NCI-H1092 (cell line): ENCODE data around the gene MYLIP.

Experiments
- DNase-seq: peaks from one replicate; lab custom pipeline; 2025; lab: John Stamatoyannopoulos, UW

The MYLIP gene

DNA sequence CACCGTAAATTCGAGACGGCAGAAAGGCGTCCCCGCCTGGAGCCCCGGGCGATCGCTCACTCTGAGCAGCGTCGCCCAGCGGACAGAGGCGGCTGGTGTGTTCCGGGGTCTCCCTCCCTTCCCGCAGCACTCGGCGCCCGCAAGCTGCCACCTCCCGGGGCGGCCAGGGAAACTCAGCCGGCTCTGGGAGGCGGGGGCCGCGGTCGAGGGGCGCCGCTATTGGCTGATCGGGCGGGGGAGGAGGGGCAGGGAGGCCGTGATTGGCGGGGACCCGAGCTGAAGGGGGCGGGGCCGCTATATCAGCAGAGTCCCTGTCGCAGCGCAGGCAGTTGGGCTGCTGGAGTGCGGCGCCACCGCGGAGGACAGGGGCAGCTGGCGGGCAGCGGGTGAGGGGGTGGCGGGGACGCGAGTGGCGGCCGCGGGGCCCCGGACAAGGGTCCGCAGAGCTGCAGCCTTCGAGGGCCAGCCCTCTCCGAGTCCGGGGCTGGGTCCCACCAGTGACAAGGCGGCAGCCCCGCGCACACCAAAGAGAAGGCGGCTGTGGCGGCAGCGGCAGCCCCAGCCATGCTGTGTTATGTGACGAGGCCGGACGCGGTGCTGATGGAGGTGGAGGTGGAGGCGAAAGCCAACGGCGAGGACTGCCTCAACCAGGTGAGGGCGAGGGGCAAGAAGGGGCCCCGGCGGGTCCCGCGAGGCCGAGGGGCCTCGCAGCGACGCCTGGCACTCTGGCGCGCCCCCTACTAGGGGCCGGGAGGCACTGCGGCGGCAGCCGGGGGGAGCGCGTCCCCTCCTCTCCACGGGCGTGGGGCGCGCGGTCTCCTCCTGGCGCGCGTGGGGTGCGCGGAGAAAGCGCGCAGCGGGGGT, at the start of gene MYLIP:
Gene MYLIP (plus strand): TSS at position 328 of the 864 bp plus-strand sequence. CDS start 237 bp downstream, at position 565.
- peak; percentile 82 for DNase-seq

DNA sequence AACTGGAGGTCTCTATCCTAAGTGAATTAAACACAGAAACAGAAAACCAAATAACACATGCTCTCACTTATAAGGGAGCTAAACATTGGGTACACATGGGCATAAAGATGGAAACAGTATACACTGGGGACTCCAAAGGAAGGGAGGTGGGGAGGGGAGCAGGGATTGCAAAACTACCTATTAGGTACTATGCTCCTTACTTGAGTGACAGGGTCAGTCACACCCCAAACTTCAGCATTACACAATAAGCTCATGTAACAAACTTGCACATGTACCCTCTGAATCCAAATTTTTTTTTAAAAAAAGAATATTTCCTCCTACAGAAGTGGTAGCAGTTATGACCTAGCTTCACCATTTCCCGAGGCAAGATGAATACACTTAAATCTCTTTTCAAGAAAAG, 49.5 kb upstream of the MYLIP start:
- no peak for DNase-seq

DNA sequence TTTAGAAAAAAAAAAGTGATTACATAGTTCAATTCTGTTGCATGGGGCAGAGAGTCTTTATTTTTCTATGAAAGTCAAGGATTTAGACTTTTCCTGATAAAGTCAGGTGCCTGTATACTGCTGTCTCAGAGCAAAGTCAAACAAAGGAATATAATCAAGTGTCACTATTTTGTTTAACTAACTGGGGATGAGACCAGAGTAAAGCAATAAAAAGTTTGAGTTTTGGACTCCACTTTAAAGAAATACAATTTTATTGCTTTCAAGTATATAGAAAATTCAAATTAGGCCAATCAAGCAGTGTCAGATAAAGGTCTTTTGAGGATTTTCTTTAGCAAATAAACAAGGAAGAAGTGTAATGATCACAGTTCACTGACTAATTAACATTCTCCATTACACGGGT, 48.7 kb upstream of the MYLIP start:
- DNase-seq, result no peak

DNA sequence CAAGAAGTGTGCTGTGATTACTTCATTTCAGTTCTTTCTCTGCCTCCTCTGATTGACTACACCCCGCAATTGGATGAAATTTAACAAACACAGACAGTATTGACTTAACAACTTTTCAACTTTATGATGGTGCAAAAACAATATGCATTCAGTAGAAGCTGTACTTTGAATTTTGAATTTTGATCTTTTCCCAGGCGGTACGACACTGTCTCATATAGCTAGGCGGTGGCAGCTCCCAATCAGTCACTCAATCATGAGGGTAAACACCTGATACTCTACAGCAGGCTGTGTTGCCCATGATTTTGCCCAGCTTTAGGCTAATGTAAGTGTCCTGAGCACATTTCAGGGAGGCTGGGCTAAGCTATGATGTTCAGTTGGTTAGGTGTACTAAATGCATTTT, 47.6 kb upstream of the MYLIP start:
- no peak for DNase-seq

DNA sequence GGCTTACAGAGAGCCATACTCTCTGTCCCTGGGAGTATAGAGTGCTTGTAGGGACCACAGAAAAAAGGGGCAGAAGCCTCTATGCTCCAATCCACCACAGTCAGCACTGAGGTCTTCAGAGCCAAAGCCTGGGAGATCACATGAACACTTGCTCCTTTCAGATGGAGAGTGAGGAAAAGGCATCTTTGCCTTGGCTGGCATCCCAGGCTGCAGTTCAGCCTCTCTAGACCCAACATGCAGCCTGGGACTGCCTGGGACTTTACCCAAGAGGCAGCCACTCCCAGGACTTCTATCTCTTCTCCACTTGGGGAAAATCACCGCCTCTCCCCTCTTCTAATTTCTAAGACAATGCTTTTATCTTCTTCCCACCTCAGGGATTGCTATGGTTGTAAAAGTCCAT, 46.5 kb upstream of the MYLIP start:
- DNase-seq, result no peak

DNA sequence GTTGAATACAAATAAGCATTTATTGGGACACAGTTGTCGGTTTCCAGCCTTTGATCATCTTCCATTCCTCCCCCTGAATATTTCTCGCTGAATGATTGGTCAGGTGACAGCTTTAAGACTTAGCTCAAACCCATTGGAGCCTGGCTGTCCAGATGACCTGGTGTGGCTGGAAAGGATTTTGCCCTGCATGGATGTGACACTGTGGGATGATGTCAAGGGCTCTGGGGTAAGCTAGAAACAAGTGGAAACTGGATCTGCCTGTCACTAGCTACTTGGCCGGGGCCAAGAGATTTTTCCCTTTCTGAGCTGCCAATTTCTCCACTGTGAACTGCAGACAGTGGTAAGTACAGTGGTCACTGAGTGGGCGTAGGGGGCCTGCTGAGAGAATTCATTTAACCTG, 41.9 kb upstream of the MYLIP start:
- no peak for DNase-seq

DNA sequence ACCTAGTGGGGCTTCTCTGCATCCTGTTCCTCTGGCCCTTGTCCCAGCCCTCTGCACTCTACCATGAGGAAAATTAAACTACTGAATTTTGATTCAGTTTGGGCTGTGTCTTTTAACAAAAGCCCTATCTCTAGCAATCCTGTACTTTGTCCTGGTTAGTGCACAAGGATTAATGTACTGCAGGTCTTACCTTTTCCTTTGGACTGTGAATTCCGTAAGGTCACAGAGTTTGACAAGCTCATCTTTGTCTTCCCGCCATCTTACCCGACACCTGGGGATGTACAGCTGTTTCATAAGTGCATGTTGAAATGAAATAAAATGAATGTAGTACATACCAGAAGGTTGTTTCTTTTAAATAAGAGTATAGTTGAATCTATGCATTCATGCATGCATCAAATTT, 41.5 kb upstream of the MYLIP start:
- no peak for DNase-seq

DNA sequence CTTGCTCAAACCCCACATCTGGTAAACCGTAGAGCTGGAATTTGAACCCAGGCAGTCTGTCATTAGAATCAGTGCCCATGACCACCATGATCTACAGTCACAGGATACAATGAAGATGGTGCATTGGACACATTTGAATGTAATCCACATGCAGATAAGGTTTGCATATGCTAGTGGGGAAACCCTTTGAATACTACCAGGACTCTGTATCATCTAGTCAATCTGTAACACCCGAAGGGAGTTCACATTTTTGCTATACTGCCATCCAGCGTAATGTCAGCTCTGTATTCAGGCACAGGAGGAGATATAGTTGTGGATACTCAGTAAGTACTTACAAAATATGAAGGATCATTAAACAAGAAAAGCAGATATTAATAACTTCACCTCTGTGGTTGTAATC, 40.5 kb upstream of the MYLIP start:
- DNase-seq, result no peak

DNA sequence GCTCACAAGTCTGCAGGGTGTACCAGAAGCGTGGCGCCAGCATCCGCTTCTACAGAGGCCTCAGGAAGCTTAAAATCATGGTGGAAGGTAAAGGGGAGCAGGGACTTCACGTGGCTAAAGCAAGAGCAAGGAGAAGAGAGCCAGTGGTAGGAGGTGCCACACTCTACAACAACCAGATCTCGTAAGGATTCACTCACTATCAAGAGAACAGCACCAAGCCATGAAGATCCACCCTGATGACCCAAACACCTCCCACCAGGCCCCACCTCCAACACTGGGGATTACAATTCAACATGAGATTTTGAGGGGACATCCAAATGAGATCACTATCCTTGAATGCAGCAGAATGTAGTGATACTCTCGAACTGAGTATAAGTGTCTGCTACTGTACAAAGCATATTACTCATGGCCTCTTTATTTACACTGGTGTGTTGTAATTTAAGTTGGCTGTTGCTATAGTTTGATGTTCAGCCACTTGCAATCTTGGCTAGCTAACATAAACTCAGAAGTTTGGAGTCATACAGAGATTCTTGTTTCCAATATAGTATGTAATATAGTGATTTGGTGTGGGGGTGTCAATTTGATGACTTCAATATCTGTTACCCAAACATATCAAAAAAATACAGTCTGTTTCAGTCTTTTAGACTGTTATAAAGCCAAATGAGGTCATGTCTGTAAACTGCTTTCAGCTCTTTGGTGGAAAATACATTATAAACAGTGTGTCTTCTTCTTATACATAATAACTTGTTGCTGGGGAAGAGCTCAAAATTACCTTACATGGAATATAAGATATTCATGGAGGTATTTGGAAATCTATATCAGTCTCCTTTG, 39.4 kb upstream of the MYLIP start:
- DNase-seq, result no peak

DNA sequence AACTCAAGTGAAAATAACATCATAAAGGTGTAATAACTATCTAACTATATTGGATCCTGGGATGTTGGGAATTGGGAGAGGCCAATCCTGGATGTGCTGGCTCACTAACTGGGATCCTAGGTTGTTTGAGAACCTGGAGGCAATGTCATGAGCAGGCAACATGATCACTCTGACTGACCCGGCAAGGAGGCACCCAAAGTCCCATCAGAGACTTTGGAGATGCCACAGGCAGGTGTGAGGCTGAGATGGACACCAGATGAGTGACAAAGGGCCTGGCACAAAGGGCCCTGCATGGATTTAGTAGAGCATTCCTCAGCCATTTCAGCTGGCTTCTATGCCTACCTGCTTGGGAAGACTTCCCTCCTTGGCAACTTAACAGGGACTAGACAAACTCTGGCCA, 38.4 kb upstream of the MYLIP start:
- no peak for DNase-seq

DNA sequence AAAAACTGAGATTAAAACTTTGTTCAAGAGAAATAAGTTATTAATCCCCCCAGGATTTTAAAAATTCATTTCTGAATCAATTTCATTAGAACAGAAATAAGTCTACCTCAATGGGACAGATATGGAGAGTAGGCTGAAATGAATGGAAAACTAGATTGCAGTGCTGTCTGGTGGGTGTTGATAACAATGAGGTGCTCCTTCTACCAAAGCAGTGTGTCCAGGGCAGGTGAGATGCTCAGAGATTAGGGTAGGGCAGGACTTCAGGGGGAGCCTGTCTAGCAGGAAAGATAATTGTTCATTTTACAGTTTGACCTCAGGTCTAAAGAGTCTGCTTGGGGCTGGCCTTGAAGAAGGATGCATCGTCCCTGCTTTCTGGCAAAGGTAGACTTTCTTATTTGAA, 38.0 kb upstream of the MYLIP start:
- DNase-seq, result no peak

DNA sequence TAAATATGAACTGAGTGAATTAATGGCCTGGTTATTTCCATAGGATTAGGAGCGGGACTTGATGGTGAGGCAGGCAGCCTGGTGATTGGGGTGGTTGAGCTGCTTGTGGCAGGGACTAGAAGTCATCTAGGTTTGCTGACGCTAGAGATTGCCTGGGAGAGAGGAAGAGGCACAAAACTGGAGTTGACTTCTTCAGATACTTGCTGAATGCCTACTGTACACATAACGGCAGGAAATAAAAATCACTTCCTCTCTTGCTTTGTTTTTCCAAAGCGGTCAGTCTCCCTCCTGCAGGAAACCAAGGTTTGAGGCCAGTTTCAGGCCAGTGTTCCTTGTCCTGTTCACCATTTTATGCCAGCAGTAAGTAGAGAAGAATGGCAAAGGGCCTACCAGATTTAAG, 36.7 kb upstream of the MYLIP start:
- DNase-seq, result no peak

DNA sequence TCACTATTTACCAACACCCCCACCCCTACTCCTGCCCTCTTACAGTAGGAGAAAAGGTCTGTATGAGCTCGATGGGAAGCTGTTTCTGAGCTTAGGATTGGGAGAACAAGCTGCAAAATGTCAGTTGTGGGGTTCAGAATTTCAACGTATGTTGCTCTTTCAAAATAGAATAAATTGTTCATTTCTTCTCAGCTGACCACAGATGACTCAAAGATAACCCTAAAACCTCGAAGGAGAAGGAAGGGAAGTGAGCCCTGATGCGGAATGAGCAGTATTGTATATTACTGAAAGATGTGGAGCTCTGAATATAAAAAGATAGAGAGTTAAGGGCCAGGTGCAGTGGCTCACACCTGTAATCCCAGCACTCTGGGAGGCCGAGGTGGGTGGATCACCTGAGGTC, 35.9 kb upstream of the MYLIP start:
- no peak for DNase-seq

DNA sequence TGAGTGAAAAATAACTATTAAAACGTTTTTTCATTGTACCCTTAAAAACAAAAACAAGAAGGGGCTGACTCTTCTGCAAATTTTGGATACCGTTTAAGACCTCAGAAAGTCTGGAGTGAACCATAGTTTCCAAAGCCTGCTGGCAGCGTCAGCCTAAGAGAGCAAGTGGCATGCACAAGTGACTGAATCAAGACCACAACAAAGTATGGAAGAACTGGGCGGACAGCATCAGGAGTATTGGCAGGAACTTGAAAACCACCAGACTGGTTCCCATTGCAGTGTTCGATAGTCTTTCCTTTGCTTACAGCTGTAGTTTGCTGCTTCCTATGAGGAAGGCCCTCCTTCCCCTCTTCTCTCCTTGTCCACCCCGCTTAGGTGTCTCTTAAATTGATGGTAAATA, 33.7 kb upstream of the MYLIP start:
- no peak for DNase-seq

DNA sequence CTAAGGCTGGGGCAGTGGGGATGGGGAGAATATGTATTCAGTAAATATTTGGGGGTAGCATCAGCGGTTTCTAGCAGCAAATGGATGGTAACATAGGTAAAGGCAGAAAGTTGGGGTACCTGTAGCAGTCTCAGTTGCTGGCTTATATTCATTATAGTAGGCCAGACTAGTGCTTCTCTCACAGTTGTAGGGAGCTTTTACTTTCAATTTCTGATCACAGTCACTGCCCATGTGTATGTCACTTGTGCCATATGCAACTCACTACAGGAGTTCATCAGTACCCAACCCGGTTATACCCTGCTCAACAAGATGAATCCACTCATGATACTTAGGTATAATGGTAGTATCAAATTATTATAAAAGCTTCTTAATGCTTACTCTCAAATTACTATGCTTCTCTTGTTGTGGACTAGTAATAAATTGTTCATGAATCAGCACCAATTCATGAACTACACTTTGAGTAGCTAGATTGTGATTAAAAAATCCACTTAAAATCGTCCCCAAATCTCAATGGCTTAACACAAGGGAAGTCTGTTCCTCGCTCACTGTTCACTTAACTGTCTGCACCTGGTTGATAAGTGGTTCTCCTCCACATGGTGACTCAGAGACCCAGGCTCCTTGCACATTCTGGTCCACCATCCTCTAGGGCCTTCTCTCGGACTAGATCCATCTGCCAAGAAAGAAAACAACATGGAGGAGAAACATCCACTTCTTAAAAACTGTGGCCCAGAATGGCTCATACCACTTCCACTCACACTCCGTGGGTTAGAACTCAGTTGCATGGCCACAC, 31.3 kb upstream of the MYLIP start:
- no peak for DNase-seq

DNA sequence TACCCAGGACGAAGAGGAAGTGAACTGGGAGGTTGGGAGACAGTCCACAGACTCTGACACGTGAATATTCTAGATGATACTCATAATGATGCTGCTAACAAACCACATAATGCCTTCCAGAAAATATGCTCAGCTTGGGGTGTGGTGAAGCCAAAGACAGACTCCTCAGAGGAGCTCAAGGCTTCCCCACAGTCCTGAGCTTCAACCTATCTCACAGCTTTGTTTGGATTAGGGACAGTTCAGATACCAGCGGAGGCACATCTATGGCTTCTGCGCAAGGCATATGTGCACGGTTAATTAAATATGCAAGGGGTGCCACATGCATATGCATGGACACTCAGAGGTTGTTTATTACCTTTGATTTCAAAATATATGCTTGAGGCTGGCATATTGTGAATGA, 30.7 kb upstream of the MYLIP start:
- DNase-seq, result no peak

DNA sequence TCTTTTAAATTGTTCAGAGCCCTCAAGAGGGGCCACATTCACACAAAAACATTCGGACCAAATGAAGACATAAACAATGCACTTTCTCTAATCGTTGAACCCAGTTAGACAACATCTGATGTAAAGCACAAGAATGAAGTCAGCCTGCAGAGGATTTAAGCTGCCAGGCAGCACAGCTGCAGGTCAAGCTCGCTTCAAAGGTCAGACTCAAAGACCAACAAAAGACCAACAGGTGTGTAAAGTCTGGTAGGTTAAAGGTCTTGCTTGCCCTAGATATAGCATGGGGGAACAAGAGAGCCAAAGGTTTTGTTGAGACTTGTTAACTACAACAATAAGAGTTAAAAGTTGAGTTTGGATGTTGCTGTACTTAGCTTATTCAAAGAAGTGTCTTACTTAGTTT, 26.7 kb upstream of the MYLIP start:
- no peak for DNase-seq

DNA sequence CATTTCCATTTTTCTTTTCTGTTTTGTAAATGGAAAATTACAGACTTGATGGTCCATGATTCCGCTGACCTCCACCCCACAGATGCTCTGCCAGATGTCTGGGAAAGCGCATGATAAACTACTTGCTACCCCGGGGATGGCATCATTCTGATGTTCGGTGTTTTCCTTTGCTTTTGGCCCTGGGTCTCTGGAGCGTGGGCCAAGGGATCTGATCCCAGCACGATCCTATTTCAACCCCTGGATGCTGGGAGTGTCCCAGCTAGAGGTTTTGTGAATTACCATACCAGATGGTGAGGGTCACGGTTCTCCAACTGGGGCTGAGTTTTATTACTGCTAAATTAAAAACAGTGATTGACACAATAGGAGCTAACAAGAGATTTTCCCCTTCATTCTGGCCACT, 25.2 kb upstream of the MYLIP start:
- no peak for DNase-seq

DNA sequence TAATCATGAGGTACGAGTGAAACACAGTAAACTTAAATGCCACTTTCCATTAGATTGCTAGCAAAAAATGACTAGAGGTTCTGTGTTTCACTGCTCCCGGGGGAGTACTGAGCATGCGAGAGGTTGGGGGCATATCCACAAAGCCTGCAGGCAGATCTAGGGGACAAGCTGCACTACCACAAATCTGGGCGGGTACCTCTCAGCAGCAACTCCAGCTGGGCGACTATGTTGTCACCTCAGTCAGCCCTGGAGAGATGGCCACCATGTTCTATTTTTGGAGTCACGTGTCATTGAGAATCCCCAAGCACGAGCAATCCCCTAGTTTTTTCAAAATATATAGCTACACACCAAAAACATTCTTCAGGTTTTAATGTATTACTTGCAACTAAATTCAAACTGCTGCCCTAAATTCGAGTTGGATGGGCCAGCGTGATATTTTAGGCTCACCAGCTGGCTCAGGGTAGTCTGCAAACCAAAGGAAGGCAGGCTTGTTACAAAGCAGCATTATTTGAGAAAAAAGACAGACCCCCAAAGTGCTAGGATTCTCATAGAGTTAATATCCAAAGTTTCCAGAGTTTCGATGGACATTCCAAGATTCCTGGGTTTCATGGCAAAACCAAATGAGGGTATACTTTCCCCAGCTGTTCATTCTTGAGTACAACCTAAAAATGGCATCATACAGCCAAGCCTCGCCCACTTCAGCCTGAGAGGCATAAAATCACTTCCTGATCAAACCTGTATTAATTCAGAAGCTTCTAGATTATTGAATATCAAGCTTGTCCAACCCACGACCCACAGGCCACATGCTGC, 24.1 kb upstream of the MYLIP start:
- no peak for DNase-seq

DNA sequence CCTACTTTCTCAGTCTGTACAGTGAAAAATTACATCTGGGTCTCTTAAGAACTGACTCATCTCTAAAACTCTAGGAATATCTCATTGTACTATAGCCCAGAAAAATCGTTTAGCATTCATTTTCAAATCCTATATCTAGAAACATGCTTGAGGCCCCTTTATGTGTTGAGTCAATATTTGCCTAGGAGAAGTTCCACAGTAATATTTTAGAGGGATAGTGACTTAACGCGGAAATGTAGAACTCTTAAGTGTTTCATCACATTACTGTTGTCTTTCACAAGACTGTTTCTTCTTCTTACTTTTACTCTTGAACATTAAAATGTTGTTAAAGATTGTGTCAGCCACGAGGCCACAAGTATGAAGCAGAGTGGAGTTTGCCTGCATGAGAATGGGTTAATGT, 23.0 kb upstream of the MYLIP start:
- DNase-seq, result no peak

DNA sequence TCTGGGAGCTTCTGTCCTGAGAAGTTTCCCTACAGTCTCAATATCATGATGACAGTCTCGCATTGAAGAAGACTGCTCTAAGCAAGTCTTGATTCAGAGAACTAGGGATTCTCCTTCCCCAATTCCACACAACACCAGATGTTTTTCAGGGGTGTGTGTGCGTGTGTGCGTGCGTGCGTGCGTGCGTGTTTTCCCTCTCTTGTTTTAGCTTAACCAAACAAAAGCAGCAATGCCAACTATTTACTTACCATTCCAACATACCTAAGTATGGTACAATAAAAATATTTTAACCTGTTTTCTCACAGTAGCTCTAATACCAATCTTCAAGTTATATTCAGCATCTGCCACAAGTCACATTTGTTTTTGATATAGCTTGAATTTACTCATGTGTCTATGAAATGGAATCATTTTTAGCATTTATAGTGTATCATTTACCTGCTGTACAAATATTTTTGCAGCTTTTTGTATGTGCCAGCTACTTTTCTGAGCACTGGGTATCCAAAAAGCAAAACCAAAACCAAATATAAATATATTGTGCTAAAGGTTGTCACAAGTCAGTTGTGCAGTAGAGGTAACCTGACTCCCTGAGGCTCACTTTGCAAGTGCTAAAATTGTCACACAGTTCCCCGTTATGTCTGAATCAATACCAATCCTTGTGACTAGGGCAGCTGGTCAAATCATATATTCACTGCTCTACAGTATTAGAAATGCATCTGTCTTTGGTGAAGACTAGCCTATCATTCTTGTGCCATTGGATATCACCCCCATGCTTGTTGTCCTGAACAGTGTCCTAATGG, 21.7 kb upstream of the MYLIP start:
- no peak for DNase-seq
